Cardiac muscle cell (in vitro differentiated cells and primary cell): ENCODE results near the gene PTPRK. TPM values are rescaled to one million over a fixed set of nuclear protein-coding genes. Genes with fewer than 3 reads are reported as not detected.

ENCODE experiments used
- DNase-seq, 2 donors: peaks; one replicate each; pipeline versions ENCODE4 v3.0.0 to v3.0.0-alpha.2; 2010 to 2017; ENCODE audit warnings: low read depth in 1 of 2, low spot score in 1 of 2
- H3K27ac ChIP-seq: fragments of 200-600 bp; sonication (generic); 2 replicates; pipeline ENCODE4 v1.5.1; 2016
- H3K27me3 ChIP-seq: fragments of 200-600 bp; sonication (generic); 2 replicates; pipeline ENCODE4 v1.6.0; 2016; ENCODE audit warnings: control low read depth
- H3K36me3 ChIP-seq: fragments of 200-600 bp; sonication (generic); 2 replicates; pipeline ENCODE4 v1.5.1; 2016; ENCODE audit warnings: control low read depth
- H3K4me1 ChIP-seq: fragments of 200-600 bp; sonication (generic); 2 replicates; pipeline ENCODE4 v1.8.1; 2017; ENCODE audit warnings: low read depth, mild to moderate bottlenecking, mixed run types
- H3K4me3 ChIP-seq: fragments of 200-600 bp; sonication (generic); 2 replicates; pipeline ENCODE4 v1.5.1; 2016; ENCODE audit warnings: mild to moderate bottlenecking
- H3K9me3 ChIP-seq: fragments of 200-600 bp; sonication (generic); 2 replicates; pipeline ENCODE4 v1.5.1; 2017; ENCODE audit warnings: low read depth, mild to moderate bottlenecking, control low read depth
- CTCF ChIP-seq: IDR thresholded peaks from 2 replicates; pipeline ENCODE4 v1.5.1; 2012; ENCODE audit warnings: low read depth, mild to moderate bottlenecking, low read length
- polyA plus RNA-seq: library from polyadenylated mRNA; unstranded; fragments of >200 nt; fragmentation: Nextera tagmentation; extraction: Ambion mirVana; gene quantifications from 2 replicates; pipeline ENCODE4 v1.2.1, GENCODE V29; 2016
- total RNA-seq: library from RNA; depleted of rRNA; stranded (reverse); fragments of >200 nt; gene quantifications from 2 replicates; pipeline ENCODE4 v1.2.3, GENCODE V29; 2016

Gene PTPRK
- total and polyA plus RNA-seq, 2 experiments from 2014 or later, result 48.3 to 73.1 TPM

GRCh38 chr6:128403618-128404444, 116.6 kb downstream of the PTPRK start:
- DNase-seq, result no peak
- Histone ChIP-seq H3K4me3 (no peak overlapping the region), H3K4me1 (peaks cover 10% of the 10 kb centered on the region), H3K9me3 (no peaks in the 10 kb centered on the region), H3K27me3 (no peaks in the 10 kb centered on the region), H3K27ac (peak overlapping the region; percentile 2), H3K36me3 (no peaks in the 10 kb centered on the region)
- no peak for TF ChIP-seq CTCF

- peaks cover 1% of the 10 kb centered on the region for H3K36me3 ChIP-seq
- peak overlapping the region; percentile 13 for H3K27ac ChIP-seq
- TF ChIP-seq CTCF, result no peak
- DNase-seq, result no peak
- no peaks in the 10 kb centered on the region for H3K9me3 ChIP-seq
- no peak overlapping the region for H3K4me3 ChIP-seq
- no peaks in the 10 kb centered on the region for H3K27me3 ChIP-seq
- peaks cover 10% of the 10 kb centered on the region for H3K4me1 ChIP-seq
These were observed 119.5 kb downstream of the PTPRK start for GRCh38 chr6:128400875-128401274.

- Histone ChIP-seq H3K9me3 (no peaks in the 10 kb centered on the region), H3K27ac (no peak overlapping the region), H3K4me3 (no peak overlapping the region), H3K4me1 (peaks cover 10% of the 10 kb centered on the region), H3K36me3 (peaks cover 4% of the 10 kb centered on the region), H3K27me3 (no peaks in the 10 kb centered on the region)
- no peak for DNase-seq
- no peak for TF ChIP-seq CTCF
These were observed 122.4 kb downstream of the PTPRK start for GRCh38 chr6:128397996-128398395.

GRCh38 chr6:128395596-128395995, 124.8 kb downstream of the PTPRK start:
- peaks cover 4% of the 10 kb centered on the region for H3K36me3 ChIP-seq
- no peaks in the 10 kb centered on the region for H3K27me3 ChIP-seq
- H3K9me3 ChIP-seq, result no peaks in the 10 kb centered on the region
- no peak for TF ChIP-seq CTCF
- no peak for DNase-seq
- H3K27ac ChIP-seq, result no peak overlapping the region
- no peak overlapping the region for H3K4me3 ChIP-seq
- H3K4me1 ChIP-seq, result peaks cover 8% of the 10 kb centered on the region

GRCh38 chr6:128395188-128395587, 125.2 kb downstream of the PTPRK start:
- H3K9me3 ChIP-seq, result no peaks in the 10 kb centered on the region

More at GRCh38 chr6:128395188-128395587, 125.2 kb downstream of the PTPRK start:
- H3K27me3 ChIP-seq, result no peaks in the 10 kb centered on the region
- no peak for TF ChIP-seq CTCF
- H3K4me3 ChIP-seq, result no peak overlapping the region
- peaks cover 12% of the 10 kb centered on the region for H3K4me1 ChIP-seq
- no peak for DNase-seq
- peaks cover 4% of the 10 kb centered on the region for H3K36me3 ChIP-seq
- no peak overlapping the region for H3K27ac ChIP-seq
